HUES6 (cell line): ENCODE measurements around the gene KLRF2.
"Not testable (repeated sequence)": the region's sequence is repeated elsewhere in the genome, so short reads cannot be mapped to it uniquely, and the experiment has no call there.

Experiments used
- H3K27ac ChIP-seq: 2 replicates; pipeline ENCODE4 v1.7.0; 2013; ENCODE audit warnings: low read depth, mild to moderate bottlenecking, low read length, inconsistent platforms
- H3K27me3 ChIP-seq: 2 replicates; pipeline ENCODE4 v1.6.1; 2013; ENCODE audit warnings: low read length; ENCODE audit not compliant: control insufficient read depth, insufficient read depth
- H3K36me3 ChIP-seq: 2 replicates; pipeline ENCODE4 v1.6.1; 2013; ENCODE audit warnings: low read length; ENCODE audit not compliant: control insufficient read depth, insufficient read depth
- H3K4me1 ChIP-seq: 2 replicates; pipeline ENCODE4 v1.6.1; 2013; ENCODE audit warnings: low read length; ENCODE audit not compliant: control insufficient read depth, insufficient read depth
- H3K4me3 ChIP-seq: 2 replicates; pipeline ENCODE4 v1.5.1; 2013; ENCODE audit warnings: low read depth, low read length
- H3K9ac ChIP-seq: one replicate; pipeline ENCODE4 v1.6.1; 2013; ENCODE audit warnings: mild to moderate bottlenecking, low read length
- H3K9me3 ChIP-seq: 2 replicates; pipeline ENCODE4 v1.6.1; 2013; ENCODE audit warnings: low read depth, low read length; ENCODE audit not compliant: control insufficient read depth, insufficient read depth

Gene KLRF2

DNA sequence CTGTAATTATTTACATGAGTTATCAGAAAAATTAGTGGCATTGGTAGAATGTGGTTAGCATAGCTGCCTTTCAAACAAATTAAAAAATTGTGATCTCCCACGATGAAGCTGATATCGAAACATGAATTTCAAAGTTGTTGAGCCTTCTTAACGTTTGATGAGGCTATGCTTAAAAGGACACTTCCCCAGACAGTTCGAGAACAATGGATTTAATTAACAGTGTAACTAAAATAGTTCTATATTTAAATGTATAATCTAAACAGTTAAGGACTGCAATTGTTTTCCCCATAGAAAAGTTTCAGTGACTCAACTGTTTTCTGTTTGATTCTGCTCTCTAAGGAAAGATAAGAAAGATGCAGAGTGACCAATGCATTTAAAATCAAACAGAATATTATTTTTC, 13.8 kb upstream of the KLRF2 start:
- Histone ChIP-seq H3K4me3 (no peak overlapping the region), H3K36me3 (no peaks in the 10 kb centered on the region), H3K9ac (no peak overlapping the region), H3K27ac (no peak overlapping the region), H3K4me1 (peaks cover 19% of the 10 kb centered on the region), H3K9me3 (no peaks in the 10 kb centered on the region), H3K27me3 (no peaks in the 10 kb centered on the region)

DNA sequence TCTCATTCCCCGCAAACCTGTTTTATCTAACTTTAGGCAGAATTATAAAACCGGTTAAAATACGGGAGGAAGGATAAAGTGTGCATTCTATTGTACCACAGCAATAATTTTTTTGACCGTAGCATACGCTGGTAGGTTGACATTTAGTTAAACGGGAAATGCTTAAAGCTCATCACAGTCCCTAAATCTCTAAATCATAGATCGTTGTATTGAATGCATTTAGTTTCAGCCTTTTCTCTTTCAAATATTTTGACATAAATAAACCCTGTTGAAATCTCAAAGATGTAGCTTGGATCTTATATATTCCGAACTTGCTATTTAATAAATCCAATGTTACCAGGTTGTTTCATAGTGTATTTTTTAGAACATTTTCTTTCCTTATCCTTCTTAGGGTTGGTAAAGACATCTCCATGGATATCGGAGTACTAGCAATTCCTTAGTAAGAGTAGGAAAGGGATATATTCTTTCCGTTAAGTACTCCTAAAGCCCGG, 12.9 kb upstream of the KLRF2 start:
- Histone ChIP-seq H3K9me3 (no peaks in the 10 kb centered on the region), H3K36me3 (no peaks in the 10 kb centered on the region), H3K4me3 (no peak overlapping the region), H3K4me1 (peaks cover 19% of the 10 kb centered on the region), H3K9ac (no peak overlapping the region), H3K27me3 (no peaks in the 10 kb centered on the region), H3K27ac (no peak overlapping the region)

DNA sequence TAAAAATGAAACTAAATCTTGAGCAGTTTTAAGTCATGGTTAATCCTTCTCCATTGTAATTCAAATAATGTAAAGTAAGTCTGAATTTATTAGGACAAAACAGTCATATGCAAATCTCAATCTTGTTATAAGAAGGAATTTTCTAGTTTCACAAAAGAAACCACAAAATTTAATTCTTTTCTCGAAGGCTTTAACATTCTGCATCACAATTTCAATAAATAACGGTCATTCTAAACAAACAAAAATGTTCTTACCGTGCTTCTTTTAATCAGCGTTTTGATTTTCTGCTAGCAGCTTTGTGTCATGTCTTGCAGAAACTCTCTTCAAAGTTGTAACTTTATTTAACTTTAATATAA, 12.4 kb upstream of the KLRF2 start:
- Histone ChIP-seq H3K27ac (no peak overlapping the region), H3K4me3 (no peak overlapping the region), H3K9me3 (no peaks in the 10 kb centered on the region), H3K36me3 (no peaks in the 10 kb centered on the region), H3K4me1 (peaks cover 19% of the 10 kb centered on the region), H3K9ac (no peak overlapping the region), H3K27me3 (no peaks in the 10 kb centered on the region)

DNA sequence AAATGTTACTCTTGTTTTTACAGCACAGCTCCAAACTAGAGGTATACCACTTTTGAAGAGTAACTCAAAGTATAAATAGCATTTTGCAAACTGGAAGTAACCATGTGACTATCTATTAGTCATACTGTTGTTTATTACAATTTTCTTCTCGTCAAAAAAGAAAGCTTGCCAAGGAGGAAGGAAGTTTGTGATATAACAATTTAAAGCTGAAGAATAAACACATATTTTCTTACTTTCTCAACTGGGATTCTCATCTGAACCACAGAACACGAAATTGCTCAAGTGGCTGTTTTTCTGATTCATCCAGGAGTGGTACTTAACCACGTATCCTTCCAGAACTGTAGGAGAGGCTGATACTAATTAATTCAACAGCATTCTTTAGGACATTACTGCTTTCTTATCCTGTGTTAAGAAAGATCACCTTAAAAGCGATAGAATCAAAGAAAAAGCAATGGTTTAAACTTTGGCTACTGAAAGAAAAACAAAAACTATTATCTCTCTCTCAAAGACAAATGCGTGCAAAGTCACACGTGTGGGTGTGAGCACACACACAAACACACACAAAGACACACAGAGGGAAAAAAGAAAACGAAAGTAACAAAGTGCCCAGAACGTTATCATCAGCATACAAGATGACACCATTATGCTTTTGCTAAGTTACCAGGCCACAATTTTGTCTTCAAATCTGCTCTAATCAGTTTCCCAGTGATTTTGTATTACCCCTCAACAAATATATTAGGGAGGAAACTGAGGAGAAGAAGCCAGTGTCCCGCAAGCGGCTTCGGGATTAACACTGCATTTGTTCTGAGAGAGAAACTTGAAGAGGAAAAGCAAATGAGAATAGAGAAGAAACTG, 11.8 kb upstream of the KLRF2 start, which contains the start of gene CLEC2B:
Gene CLEC2B, minus strand, starts transcription at position 48 of the 855 bp plus-strand sequence.
- Histone ChIP-seq H3K9me3 (no peaks in the 10 kb centered on the region), H3K36me3 (no peaks in the 10 kb centered on the region), H3K4me1 (peaks cover 19% of the 10 kb centered on the region), H3K4me3 (no peak within 1 kb of the TSS), H3K27ac (no peak within 1 kb of the TSS), H3K9ac (no peak within 1 kb of the TSS), H3K27me3 (no peaks in the 10 kb centered on the region)

DNA sequence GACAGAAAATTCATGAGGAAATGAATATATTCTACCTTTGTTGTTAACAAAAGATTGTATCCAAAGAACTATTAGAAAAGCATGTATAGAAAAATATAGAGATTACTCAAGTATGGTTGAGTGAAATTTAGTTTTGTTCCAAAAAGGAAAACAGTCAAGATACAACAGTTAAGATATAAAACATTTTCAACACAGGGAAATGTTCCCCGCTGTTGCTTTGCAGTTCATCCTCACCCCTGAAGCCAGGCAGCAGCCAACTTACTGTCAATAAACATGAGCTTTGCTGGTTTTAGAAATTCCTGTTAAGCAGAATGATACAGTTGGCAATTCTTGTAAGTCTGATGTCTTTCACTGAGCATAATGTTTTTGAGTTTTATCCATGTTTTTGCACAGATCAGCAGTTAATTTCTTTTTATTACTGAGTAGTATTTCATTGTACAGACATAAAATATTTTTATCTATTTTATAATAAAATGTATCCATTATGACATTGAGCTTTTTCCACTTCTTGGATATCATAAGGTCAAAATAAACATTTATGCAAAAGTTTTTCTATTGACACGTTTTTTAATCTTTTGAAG, 10.9 kb upstream of the KLRF2 start:
- peaks cover 19% of the 10 kb centered on the region for H3K4me1 ChIP-seq
- H3K27me3 ChIP-seq: no peaks in the 10 kb centered on the region
- H3K9ac ChIP-seq: no peak overlapping the region
- no peaks in the 10 kb centered on the region for H3K36me3 ChIP-seq
- H3K9me3 ChIP-seq: no peaks in the 10 kb centered on the region
- no peak overlapping the region for H3K27ac ChIP-seq
- no peak overlapping the region for H3K4me3 ChIP-seq

DNA sequence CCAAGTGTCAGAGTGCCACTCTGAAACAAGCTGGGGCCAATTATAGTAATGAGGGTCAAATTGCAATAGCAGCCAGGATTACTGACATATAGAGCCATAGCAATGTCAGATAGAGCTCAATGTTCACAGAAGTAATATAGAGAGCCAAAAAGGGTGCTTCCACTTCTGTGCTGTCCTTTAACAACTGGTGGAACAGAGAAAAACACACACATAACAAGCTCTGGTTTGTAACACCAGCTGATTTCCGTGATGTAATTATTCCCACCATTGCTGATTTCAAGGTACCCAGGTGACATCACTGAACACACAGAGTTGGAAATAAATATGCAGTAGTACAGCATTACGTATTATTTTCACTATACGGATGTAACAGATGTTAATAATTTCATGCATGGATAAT, 9.1 kb upstream of the KLRF2 start:
- Histone ChIP-seq H3K27me3 (no peaks in the 10 kb centered on the region), H3K36me3 (no peaks in the 10 kb centered on the region), H3K4me1 (peaks cover 19% of the 10 kb centered on the region), H3K27ac (no peak overlapping the region), H3K9me3 (no peaks in the 10 kb centered on the region), H3K9ac (no peak overlapping the region), H3K4me3 (no peak overlapping the region)

DNA sequence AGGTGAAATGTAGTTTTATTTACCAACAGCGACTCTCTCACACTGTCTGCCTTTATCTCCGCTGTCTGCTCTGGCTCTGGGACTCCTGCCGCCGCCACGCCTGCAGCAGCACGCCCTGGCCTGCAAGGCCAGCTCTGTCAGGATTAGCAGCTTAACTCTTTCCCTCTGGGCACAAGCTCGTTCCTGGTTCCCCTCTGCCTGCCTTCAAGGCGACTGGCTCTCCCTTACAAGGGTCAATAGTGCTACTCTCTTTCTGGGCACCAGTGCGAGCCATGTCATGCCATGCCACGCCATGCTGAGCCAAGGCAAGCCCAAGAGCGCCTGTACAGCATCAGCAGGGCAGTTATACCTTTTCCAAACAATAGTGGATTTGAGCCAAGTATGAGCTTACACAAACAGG, 8.5 kb upstream of the KLRF2 start:
- H3K27me3 ChIP-seq: no peaks in the 10 kb centered on the region
- no peak overlapping the region for H3K9ac ChIP-seq
- H3K9me3 ChIP-seq: no peaks in the 10 kb centered on the region
- H3K4me3 ChIP-seq: no peak overlapping the region
- no peaks in the 10 kb centered on the region for H3K36me3 ChIP-seq
- H3K4me1 ChIP-seq: peaks cover 19% of the 10 kb centered on the region
- H3K27ac ChIP-seq: no peak overlapping the region

DNA sequence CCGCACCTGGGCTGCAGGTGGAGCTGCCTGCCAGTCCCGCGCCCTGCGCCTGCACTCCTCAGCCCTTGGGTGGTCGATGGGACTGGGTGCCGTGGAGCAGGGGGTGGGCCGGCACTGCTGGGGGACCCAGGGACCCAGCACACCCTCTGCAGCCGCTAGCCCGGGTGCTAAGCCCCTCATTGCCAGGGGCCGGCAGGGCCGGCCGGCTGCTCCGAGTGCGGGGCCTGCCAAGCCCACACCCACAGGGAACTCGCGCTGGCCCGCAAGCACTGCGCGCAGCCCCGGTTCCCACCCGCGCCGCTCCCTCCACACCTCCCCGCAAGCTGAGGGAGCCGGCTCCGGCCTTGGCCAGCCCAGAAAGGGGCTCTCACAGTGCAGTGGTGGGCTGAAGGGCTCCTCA, 5.2 kb upstream of the KLRF2 start:
- H3K9me3 ChIP-seq, H3K27me3 ChIP-seq, H3K36me3 ChIP-seq, H3K4me1 ChIP-seq, H3K4me3 ChIP-seq, H3K27ac ChIP-seq, H3K9ac ChIP-seq: not testable (repeated sequence)

DNA sequence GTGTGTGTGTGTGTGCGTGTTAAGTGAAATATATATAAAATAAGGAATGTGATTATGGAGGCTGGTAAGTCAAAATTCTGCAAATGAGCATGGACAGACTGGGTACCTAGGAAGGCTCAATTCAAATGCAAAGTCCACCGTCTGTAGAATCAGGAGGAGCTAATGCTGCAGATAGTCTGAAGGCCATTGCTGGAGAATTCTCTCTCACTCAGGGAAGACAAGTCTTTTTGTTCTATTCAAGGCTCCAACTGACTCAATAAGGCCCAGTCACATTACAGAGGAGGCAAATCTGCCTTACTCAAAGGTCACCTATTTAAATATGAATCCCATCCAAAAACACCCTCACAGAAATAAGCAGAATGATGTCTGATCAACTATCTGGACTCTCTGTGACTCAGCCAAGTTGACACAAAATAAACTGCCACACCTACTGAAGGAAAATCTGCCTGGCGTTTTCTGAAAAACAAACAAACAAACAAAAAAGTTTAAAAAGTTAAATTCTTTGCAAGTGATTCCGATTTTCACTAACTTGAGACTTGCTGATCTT, 684 bp upstream of the KLRF2 start:
- Histone ChIP-seq H3K36me3 (no peaks in the 10 kb centered on the region), H3K9ac (no peak overlapping the region), H3K4me1 (no peaks in the 10 kb centered on the region), H3K9me3 (no peaks in the 10 kb centered on the region), H3K4me3 (no peak overlapping the region), H3K27ac (no peak overlapping the region), H3K27me3 (no peaks in the 10 kb centered on the region)

DNA sequence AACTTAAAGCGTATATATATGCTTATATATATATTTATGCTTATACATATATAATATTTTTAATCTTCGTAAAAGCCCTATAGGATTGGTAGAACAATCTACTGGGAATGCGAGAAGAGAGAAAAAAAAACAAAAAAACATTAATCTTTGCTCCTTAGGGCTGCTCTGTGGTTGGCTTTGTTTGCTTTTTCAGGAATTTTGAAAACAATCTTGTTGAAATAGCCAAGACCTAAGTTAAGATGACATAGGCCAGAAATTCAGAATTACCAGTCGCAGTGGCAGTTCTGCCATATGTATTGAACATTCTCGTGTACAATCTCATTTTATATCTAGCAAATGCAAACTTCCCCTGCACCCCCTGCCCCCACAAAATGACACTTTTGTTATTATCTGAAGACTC, 699 bp downstream of the KLRF2 start:
- H3K4me3 ChIP-seq: no peak overlapping the region
- H3K9ac ChIP-seq: no peak overlapping the region
- H3K9me3 ChIP-seq: no peaks in the 10 kb centered on the region
- no peaks in the 10 kb centered on the region for H3K4me1 ChIP-seq
- no peak overlapping the region for H3K27ac ChIP-seq
- no peaks in the 10 kb centered on the region for H3K36me3 ChIP-seq
- H3K27me3 ChIP-seq: no peaks in the 10 kb centered on the region

DNA sequence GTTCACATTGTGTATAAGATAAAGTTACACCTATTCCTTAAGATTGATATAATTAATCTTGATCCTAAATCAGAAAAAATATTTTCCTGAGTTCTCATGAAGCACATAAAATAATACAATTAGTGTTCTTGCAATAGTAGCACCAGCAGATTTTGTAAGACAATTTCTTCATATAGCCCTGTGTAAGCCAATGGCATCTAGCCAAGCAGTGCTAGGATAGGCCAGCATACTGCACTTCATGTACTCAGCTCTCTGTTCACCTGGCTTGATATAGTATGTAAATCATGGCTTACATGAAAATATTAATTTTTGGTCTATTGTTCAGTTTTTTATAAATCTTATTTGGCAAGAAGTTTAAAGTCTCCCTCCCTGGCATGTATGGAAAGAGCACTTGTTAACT, 1.9 kb downstream of the KLRF2 start:
- Histone ChIP-seq H3K27ac (no peak overlapping the region), H3K9me3 (no peaks in the 10 kb centered on the region), H3K4me1 (no peaks in the 10 kb centered on the region), H3K9ac (no peak overlapping the region), H3K27me3 (no peaks in the 10 kb centered on the region), H3K36me3 (no peaks in the 10 kb centered on the region), H3K4me3 (no peak overlapping the region)
